GM18499 (cell line): Measurements from ENCODE around the gene MXRA8.
"Not testable (repeated sequence)": the region's sequence is repeated elsewhere in the genome, so short reads cannot be mapped to it uniquely, and the experiment has no call there.

Experiments used
- ATAC-seq: cut with Tn5 transposase; IDR thresholded peaks from one replicate; pipeline ENCODE4 v1.9.1; 2021; ENCODE audit warnings: moderate number of reproducible peaks; ENCODE audit not compliant: insufficient read depth, unreplicated experiment

The MXRA8 gene

GRCh38 chr1:1370094-1370493, 11.7 kb upstream of the MXRA8 start:
- ATAC-seq = not testable (repeated sequence)

DNA sequence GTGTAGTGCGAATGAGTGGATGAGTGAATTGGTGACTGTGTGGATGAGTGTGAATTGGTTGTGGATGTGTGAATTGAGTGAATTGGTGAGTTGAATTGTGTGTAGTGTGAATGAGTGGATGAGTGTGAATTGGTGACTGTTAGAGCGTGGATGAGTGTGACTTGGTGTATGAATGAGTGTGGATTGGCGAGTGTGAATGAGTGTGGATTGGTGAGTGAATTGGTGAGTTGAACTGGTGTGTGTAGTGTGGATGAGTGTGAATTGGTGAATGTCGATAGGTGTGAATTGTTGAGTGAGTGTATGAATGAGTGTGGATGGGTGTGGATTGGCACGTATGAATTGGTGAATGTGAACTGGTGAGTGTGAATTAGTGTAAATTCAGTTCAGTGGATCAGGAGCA, 9.0 kb upstream of the MXRA8 start:
- no peak for ATAC-seq

- ATAC-seq = no peak
Observed at GRCh38 chr1:1366699-1367066, 8.3 kb upstream of the MXRA8 start.

- ATAC-seq = no peak
Observed at GRCh38 chr1:1365875-1366698, 7.7 kb upstream of the MXRA8 start.

GRCh38 chr1:1364266-1364665, 5.9 kb upstream of the MXRA8 start:
- ATAC-seq = no peak

DNA sequence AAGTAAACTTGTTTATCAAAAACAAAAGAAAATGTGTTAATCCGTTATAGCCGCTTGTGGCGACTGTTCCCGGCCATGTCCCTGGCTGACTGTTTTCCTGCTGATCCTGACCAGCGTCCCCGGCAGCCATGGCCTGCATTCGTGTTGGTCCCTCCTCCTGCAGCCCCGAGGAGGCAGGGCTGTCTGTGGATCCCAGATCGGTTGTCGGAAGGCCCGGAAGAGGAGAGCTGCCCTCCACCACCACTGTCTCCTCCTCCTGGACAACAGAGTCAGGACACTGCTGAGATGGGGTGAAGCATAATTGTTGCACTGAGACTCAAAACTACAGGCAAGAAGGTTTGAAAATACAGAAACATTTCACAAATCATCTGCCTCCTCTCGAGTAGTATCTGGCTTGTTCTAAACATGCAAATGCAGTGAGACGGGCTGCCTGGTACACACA, 3.6 kb upstream of the MXRA8 start:
- ATAC-seq = no peak

DNA sequence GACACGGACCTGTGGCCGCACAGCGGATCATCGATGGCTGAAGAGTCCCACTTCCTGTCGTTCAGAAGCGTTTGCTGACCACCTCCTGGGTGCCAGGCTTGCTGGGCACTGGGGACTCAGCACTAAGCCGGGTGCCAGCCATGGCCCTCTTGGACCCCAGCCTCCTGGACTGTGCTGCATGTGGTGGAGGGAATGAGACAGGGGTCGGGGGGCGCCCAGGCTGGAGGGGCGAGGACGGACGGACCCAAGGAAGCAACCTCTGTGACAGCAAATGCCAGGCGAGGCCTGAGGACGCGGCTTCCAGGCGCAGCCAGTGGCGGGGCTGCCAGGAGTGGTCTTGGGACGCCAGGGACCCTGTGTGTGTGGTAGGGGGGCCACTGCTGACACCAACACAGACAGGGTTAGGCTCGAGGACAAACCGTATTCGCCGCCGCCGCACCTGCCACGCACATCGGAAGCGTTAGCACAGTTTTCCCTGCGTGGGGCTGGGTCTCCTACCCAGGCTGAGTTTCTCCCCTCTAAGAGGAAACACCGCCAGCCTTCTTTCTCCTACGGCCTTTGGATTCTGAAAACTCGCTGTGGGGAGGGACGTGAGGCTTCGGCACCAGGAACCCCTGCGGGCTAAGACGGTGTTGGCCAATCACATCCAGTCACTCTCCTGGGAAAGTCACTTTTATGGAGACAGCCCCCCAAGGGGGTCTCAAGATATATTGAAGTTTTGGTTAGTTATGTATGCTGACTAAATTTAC, 3.1 kb upstream of the MXRA8 start:
- no peak for ATAC-seq

DNA sequence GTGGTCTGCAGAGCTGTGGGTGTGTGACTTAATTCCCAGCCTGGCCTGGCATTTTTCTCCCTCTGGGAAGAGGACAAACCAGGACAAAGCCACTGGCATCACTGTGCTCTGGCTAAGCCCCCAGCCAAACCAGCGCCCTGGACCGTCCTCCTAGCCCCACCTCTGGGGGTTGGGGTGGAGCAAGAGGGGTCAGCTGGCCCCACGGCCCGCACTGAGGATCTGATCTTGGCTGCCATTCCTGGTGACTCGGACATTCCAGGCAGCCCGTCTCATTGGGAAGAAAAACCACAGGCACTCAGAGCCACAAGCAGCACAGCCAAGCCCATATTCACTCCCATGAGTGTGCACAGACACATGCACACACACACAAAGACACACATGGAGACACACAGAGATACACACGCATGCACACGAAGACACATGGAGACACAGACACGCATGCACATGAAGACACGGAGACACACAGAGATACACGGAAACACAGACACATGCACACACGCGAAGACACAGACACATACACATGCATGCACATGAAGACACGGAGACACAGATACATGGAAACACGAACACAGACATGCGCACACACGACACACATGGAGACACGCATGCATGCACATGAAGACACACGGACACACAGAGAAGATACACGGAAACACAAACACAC, 2.3 kb upstream of the MXRA8 start:
- ATAC-seq = no peak

- ATAC-seq = no peak
Observed at GRCh38 chr1:1359664-1360468, 1.5 kb upstream of the MXRA8 start.

GRCh38 chr1:1359308-1359663, 931 bp upstream of the MXRA8 start:
- no peak for ATAC-seq

DNA sequence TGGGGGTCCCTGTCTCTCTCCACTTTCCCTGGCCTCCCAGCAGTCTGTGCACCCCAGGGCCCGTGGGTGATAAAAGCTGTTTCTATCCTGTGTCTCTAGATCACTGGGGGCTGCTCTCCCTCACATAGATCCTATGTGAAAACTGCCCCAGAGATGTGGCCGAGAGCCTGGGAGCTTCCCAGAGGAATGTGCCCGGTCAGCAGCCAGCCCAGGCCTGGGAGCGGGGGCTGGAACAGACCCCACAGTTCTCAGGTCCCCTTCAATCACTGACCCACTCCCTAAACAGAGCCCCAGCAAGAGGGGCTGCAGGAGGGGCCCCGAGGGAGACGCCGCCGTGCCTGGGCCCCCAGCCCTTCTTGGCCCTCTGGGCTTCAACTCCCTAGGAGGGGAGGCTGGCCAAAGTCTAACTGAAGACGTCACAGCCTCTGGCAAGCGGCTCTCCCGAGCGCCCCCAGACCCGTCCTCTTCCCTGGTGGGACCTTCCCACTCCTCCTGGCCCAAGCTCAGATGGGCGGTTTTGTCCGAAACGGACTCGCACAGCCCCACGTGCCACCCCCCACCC, 403 bp downstream of the MXRA8 start:
- no peak for ATAC-seq

GRCh38 chr1:1356796-1357401, 1.5 kb downstream of the MXRA8 start:
- ATAC-seq = no peak

DNA sequence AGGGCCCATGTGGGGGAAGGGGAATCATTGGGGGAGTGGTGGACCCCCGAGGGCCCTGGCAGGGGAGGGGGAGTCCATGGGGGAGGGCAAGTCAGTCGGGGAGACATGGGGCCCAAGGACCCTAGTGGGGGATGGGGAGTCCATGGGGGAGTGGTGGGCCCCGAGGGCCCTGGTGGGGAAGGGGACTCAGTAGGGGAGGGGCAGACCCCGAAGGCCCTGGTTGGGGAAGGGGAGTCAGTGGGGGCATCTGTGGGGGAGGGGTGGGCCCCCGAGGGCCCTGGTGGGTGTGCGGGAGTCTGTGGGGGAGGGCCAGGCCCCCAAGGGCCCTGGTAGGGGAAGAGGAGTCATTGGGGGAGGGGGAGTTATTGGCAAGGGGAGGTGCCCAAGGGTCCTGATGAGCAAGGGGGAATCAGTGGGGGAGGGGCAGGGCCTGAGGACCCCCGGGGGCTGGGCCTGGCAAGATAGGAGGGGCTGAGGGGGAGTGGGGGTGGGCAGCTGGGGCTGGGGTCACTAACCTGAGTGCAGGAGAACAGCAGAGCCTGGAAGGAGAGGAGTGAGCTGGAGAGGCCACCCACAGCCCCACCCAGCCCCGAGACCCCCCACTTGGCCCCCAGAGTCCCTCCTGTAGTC, 2.1 kb downstream of the MXRA8 start:
- no peak for ATAC-seq

DNA sequence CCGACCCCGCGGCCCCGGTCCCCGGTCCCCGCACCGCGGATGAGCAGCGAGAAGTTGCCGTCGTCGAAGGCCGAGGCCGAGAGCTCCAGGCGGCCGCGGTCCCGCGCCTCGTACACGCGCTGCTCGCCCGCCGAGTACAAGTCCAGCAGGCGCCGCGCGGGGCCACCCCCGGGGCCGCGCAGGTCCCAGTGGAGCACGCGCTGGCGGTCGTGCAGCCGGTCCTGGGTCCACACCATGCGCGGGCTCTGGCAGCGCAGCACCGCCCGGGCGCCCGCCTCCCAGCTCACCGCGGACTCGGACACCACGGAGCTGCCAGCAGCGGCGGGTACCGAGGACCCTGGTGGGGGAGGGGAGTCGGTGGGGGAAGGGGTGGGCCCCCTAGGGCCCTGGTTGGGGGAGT, 2.9 kb downstream of the MXRA8 start:
- no peak for ATAC-seq

DNA sequence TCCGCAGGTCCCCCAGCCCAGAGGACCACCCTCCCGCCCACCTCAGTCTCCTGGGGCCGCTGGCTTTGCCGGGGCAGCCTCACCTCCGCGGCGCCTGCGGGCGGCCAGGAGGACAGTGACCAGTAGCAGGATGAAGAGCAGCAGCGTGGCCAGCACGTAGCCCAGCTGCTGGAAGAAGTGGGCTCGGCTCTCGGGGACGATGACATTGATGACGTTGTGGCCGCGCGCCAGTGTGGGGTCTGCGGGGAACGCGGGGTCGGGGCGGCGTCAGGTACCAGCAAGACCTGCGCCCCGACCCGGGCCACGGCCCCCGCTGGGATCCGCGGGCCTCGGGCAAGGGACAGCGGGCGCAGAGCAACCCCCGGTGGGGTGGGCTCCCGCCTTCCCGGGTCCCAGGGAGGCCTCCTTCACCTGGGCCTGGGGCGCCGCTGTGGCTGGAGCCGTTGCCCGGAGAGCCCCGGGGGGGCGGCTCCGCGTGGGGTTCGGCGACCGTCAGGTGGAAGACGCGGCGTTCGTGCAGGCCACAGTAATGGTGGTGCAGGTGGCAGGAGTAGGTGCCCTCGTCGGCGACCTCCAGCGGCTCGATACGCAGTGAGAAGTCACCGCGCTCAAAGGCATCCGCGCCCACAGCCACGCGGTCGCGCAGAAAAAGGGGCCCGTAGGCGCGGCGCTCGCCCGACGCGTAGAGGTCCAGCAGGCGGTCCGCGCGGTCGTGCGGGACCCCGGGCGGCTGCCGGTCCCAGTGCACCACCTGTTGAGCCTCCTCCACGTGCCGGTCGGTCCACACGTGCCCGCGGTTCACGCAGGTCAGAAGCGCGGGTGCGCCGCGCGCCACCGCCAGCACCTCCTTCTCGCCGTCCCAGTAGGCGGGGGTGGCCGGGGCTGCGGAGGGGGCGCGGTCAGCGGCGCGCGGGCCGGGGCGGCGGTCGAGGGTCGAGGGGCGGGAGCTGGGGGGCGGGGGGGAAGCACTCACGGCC, 3.8 kb downstream of the MXRA8 start:
- no peak for ATAC-seq

DNA sequence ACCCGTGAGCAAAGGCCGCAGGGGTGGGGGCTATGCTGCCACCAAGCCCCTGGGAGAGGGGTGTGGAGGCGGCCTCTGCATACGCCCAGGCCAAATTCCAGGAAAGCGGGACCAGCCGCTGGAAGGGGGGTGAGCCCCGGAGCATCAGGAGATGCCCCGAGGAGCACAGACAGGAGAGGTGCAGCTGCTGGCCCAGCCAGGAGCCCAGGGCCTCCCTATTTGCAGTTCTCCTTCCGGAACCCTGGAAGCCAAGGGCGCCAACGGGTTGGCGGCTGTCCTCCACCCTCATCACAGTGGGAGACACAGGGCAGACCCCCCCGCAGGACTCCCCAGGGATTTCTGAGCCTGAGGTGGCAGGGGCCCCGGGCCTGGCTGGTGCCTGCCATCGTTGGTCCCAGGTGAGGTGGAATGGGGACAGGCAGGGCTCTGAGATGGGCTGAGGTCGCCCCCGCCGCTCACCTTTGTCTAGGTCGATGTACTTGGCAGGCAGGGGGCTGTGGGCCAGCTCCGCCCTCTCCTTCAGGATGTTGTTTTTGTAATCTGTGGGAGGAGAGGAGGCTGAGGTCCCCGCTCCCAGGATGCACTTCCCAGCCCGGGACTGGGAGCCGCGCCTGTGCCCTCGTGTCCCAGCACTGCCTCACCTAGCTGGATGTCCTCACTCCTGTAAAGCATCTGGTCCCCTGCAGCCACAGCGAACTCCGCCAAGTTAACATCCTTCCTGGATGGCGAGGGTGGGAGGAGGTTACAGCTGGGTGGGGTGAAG, 4.8 kb downstream of the MXRA8 start:
- ATAC-seq = no peak

GRCh38 chr1:1352786-1353388, 5.5 kb downstream of the MXRA8 start:
- no peak for ATAC-seq
